MM.1S (cell line): ENCODE results near the gene HSP90AB1.

Source experiments
- DNase-seq: peaks from one replicate; pipeline ENCODE4 v3.0.0-alpha.2; 2015
- H2AFZ ChIP-seq: fragments of 300-600 bp; sonication (generic); 2 replicates; pipeline ENCODE4 v1.6.0; 2016; ENCODE audit warnings: antibody characterized with exemption, low read length
- H3F3A ChIP-seq: fragments of 300-600 bp; sonication (generic); 2 replicates; pipeline ENCODE4 v1.6.1; 2016; ENCODE audit warnings: mild to moderate bottlenecking, antibody characterized with exemption, low read length, moderate library complexity, mixed read lengths; ENCODE audit not compliant: insufficient read depth
- H3K27ac ChIP-seq: fragments of 300-600 bp; sonication (generic); 2 replicates; pipeline ENCODE4 v1.5.1; 2016; ENCODE audit warnings: mild to moderate bottlenecking, low read length
- H3K27me3 ChIP-seq: fragments of 300-600 bp; sonication (generic); replicated peaks from 2 replicates; pipeline ENCODE4 v1.6.0; 2016; ENCODE audit warnings: low read length; ENCODE audit not compliant: insufficient read depth
- H3K36me3 ChIP-seq: fragments of 300-600 bp; sonication (generic); replicated peaks from 2 replicates; pipeline ENCODE4 v1.6.1; 2016; ENCODE audit warnings: mild to moderate bottlenecking, low read length, mixed read lengths; ENCODE audit not compliant: insufficient read depth
- H3K4me1 ChIP-seq: fragments of 300-600 bp; sonication (generic); 2 replicates; pipeline ENCODE4 v1.6.1; 2016; ENCODE audit warnings: low read length, mixed read lengths
- H3K4me2 ChIP-seq: fragments of 300-600 bp; sonication (generic); 2 replicates; pipeline ENCODE4 v1.6.0; 2016; ENCODE audit warnings: low read depth, low read length
- H3K4me3 ChIP-seq: fragments of 300-600 bp; sonication (generic); 2 replicates; pipeline ENCODE4 v1.5.1; 2016; ENCODE audit warnings: low read length, mixed read lengths
- H3K79me2 ChIP-seq: fragments of 300-600 bp; sonication (generic); 2 replicates; pipeline ENCODE4 v1.6.1; 2016; ENCODE audit warnings: mixed run types, low read length, mixed read lengths
- H3K9ac ChIP-seq: fragments of 300-600 bp; sonication (generic); 2 replicates; pipeline ENCODE4 v1.6.1; 2016; ENCODE audit warnings: low read length, mixed read lengths
- H3K9me2 ChIP-seq: fragments of 300-600 bp; sonication (generic); replicated peaks from 2 replicates; pipeline ENCODE4 v1.6.1; 2016; ENCODE audit warnings: mild to moderate bottlenecking, low read length, mixed read lengths; ENCODE audit not compliant: insufficient read depth
- H3K9me3 ChIP-seq: fragments of 300-600 bp; sonication (generic); replicated peaks from 2 replicates; pipeline ENCODE4 v1.6.1; 2016; ENCODE audit warnings: mild to moderate bottlenecking, low read length, mixed read lengths; ENCODE audit not compliant: insufficient read depth
- H4K20me1 ChIP-seq: fragments of 300-600 bp; sonication (generic); 2 replicates; pipeline ENCODE4 v1.6.1; 2016; ENCODE audit warnings: mild to moderate bottlenecking, low read length, moderate library complexity, mixed read lengths; ENCODE audit not compliant: insufficient read depth
- CTCF ChIP-seq: fragments of 300-600 bp; sonication (generic); IDR thresholded peaks from 2 replicates; pipeline ENCODE4 v1.5.1; 2016; ENCODE audit warnings: antibody characterized with exemption, low read length, mixed read lengths
- EZH2 ChIP-seq: fragments of 300-600 bp; sonication (generic); optimal IDR thresholded peaks from 2 replicates; pipeline ENCODE3; 2017; ENCODE audit warnings: low read depth, mild to moderate bottlenecking, antibody characterized with exemption, low read length, mixed read lengths
- EZH2phosphoT487 ChIP-seq: fragments of 300-600 bp; sonication (generic); IDR thresholded peaks from 2 replicates; pipeline ENCODE4 v1.6.1; 2018; ENCODE audit warnings: antibody characterized with exemption, low read length

Gene HSP90AB1

GRCh38 chr6:44272529-44272928, 25.6 kb downstream of the HSP90AB1 start:
- Histone ChIP-seq H3K4me3 (no peak overlapping the region), H3K9me2 (no peaks in the 10 kb centered on the region), H3F3A (no peaks in the 10 kb centered on the region), H3K4me1 (peaks cover 4% of the 10 kb centered on the region; the same call in 1 of the 2 replicates), H3K27ac (no peak overlapping the region), H2AFZ (no peak overlapping the region), H3K79me2 (no peaks in the 10 kb centered on the region), H3K36me3 (no peaks in the 10 kb centered on the region), H3K27me3 (peaks cover 65% of the 10 kb centered on the region), H3K4me2 (no peak overlapping the region), H3K9ac (no peak overlapping the region), H4K20me1 (no peaks in the 10 kb centered on the region), H3K9me3 (no peaks in the 10 kb centered on the region)
- no peak for DNase-seq
- TF ChIP-seq EZH2 (no peak), EZH2phosphoT487 (no peak), CTCF (no peak)

DNA sequence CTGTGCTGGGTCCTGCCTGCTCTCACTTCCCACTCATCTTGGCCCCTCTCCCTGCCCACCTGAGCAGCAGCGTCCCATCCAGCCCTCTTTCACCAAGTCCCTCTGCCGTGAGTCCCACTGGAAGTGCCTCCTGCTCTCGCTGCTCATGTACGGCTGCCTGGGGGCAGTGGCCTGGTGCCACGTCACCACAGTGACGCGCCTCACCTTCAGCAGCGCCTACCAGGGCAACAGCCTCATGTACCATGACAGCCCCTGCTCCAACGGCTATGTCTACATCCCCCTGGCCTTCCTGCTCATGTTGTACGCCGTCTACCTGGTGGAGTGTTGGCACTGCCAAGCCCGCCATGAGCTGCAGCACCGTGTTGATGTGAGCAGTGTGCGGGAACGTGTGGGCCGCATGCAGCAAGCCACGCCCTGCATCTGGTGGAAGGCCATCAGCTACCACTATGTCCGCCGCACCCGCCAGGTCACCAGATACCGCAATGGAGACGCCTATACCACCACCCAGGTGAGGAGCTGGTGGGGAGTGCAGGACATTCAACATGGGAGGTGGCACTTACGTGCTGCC, 26.2 kb downstream of the HSP90AB1 start:
- TF ChIP-seq EZH2phosphoT487 (no peak), CTCF (no peak), EZH2 (no peak)
- Histone ChIP-seq H3K36me3 (no peaks in the 10 kb centered on the region), H3F3A (no peaks in the 10 kb centered on the region), H3K9me2 (no peaks in the 10 kb centered on the region), H4K20me1 (no peaks in the 10 kb centered on the region), H2AFZ (no peak overlapping the region), H3K79me2 (no peaks in the 10 kb centered on the region), H3K4me2 (no peak overlapping the region), H3K27ac (no peak overlapping the region), H3K4me3 (no peak overlapping the region), H3K9ac (no peak overlapping the region), H3K9me3 (no peaks in the 10 kb centered on the region), H3K27me3 (peaks cover 70% of the 10 kb centered on the region), H3K4me1 (no peaks in the 10 kb centered on the region)
- no peak for DNase-seq

DNA sequence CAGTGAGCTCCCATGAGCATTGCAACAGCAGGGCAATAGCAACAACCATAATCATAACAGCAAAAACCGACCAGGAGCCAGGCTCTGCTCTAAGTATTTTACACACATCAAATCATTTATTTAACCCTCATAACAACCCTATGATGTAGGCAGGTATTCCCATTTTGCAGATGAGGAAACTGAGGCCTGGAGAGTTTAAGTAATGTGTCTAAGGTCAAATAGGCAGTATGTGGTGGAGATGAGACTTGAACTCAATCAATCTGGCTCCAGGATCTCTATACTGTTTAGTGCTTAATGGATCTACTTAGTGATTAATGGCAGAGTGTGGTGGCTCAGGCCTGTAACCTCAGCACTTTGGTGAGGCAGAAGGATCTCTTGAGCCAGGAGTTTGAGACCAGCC, 26.7 kb downstream of the HSP90AB1 start:
- H3K27me3 ChIP-seq = peaks cover 68% of the 10 kb centered on the region
- H3K79me2 ChIP-seq = no peaks in the 10 kb centered on the region
- no peaks in the 10 kb centered on the region for H4K20me1 ChIP-seq

More for the DNA sequence above, 26.7 kb downstream of the HSP90AB1 start:
- no peaks in the 10 kb centered on the region for H3K9me2 ChIP-seq
- H3F3A ChIP-seq = no peaks in the 10 kb centered on the region
- no peak overlapping the region for H3K27ac ChIP-seq
- no peak overlapping the region for H2AFZ ChIP-seq
- DNase-seq = no peak
- no peaks in the 10 kb centered on the region for H3K4me1 ChIP-seq
- no peak for TF ChIP-seq EZH2phosphoT487
- no peak for TF ChIP-seq CTCF
- H3K36me3 ChIP-seq = no peaks in the 10 kb centered on the region
- no peak overlapping the region for H3K4me3 ChIP-seq
- no peaks in the 10 kb centered on the region for H3K9me3 ChIP-seq
- no peak overlapping the region for H3K4me2 ChIP-seq
- no peak overlapping the region for H3K9ac ChIP-seq
